Renal pelvis (tissue), 4 donors: Measurements from ENCODE around the gene ZNF532. TPM values are rescaled to one million over a fixed set of nuclear protein-coding genes. Genes with fewer than 3 reads are reported as not detected.

Source experiments
- DNase-seq: peaks from one replicate; pipeline ENCODE4 v3.0.0-alpha.2; 2013
- polyA plus RNA-seq, 3 donors: library from polyadenylated mRNA; unstranded; fragments of 120-200 nt; gene quantifications; one replicate each; pipeline ENCODE4 v1.2.1, GENCODE V29; 2013; ENCODE audit not compliant: insufficient read length in 3 of 3

Gene ZNF532
- polyA plus RNA-seq, 3 donors = 93.7 to 110 (median 97.5) TPM

- DNase-seq = no peak
These were observed 165.2 kb downstream of the ZNF532 start for GRCh38 chr18:59029663-59030429.

- DNase-seq = no peak
These were observed 167.6 kb downstream of the ZNF532 start for GRCh38 chr18:59032308-59032707.

- no peak for DNase-seq
These were observed 168.7 kb downstream of the ZNF532 start for GRCh38 chr18:59033359-59033758.

GRCh38 chr18:59033974-59034373, 169.3 kb downstream of the ZNF532 start:
- no peak for DNase-seq

GRCh38 chr18:59035591-59035990, 170.9 kb downstream of the ZNF532 start:
- DNase-seq = no peak

Other genes with a start within 250 kb of the ZNF532 start
- gene ALPK2, start 235.8 kb upstream of the ZNF532 start, polyA plus RNA-seq = 1 to 10 TPM in 1 of 3 donors, under 1 TPM in 2; 0.48 to 1.2 (median 0.84) TPM
- gene MALT1, start 193.4 kb upstream of the ZNF532 start, polyA plus RNA-seq = 10 to 100 TPM; 27.3 to 34.2 (median 30.2) TPM